GM12801 (cell line): ENCODE data around the gene ITGB5.

Experiments used
- CTCF ChIP-seq: IDR thresholded peaks from one replicate; pipeline ENCODE4 v1.5.1; 2011; ENCODE audit warnings: control low read depth; ENCODE audit not compliant: insufficient read length; ENCODE audit errors: extremely low read depth

Gene ITGB5

GRCh38 chr3:124797426-124797945, 89.7 kb downstream of the ITGB5 start:
- no peak for TF ChIP-seq CTCF

GRCh38 chr3:124796477-124796876, 90.7 kb downstream of the ITGB5 start:
- no peak for TF ChIP-seq CTCF

GRCh38 chr3:124793054-124793739, 94.0 kb downstream of the ITGB5 start:
- TF ChIP-seq CTCF: no peak

GRCh38 chr3:124792341-124793040, 94.7 kb downstream of the ITGB5 start:
- TF ChIP-seq CTCF: no peak

GRCh38 chr3:124791639-124792151, 95.5 kb downstream of the ITGB5 start:
- no peak for TF ChIP-seq CTCF

- TF ChIP-seq CTCF: no peak
Observed at GRCh38 chr3:124791142-124791541, 96.0 kb downstream of the ITGB5 start.

GRCh38 chr3:124788254-124788745, 98.9 kb downstream of the ITGB5 start:
- no peak for TF ChIP-seq CTCF
